Testis (tissue), 3 donors: ENCODE measurements around the gene PTPRG. TPM values are rescaled to one million over a fixed set of nuclear protein-coding genes. Genes with fewer than 3 reads are reported as not detected.
A peak's percentile ranks its signal among the peaks of the same experiment; 100 is the strongest.

Source experiments
- DNase-seq: peaks from one replicate; pipeline ENCODE4 v3.0.0-alpha.2; 2019
- H3K27ac ChIP-seq, 2 donors: fragments of 200-600 bp; sonication (generic); one replicate each; pipeline ENCODE4 v1.5.1; 2019
- H3K27me3 ChIP-seq: fragments of 200-600 bp; sonication (generic); one replicate; pipeline ENCODE4 v1.5.1; 2019
- H3K36me3 ChIP-seq: fragments of 200-600 bp; sonication (generic); one replicate; pipeline ENCODE4 v1.5.1; 2017; ENCODE audit warnings: low read depth; ENCODE audit errors: missing control alignments
- H3K4me1 ChIP-seq: fragments of 200-600 bp; sonication (generic); one replicate; pipeline ENCODE4 v1.5.1; 2019
- H3K4me3 ChIP-seq, 2 donors: fragments of 200-600 bp; sonication (generic); one replicate each; pipeline ENCODE4 v1.5.1; 2017 to 2019
- H3K9me3 ChIP-seq: fragments of 200-600 bp; sonication (generic); one replicate; pipeline ENCODE4 v1.5.1; 2017
- CTCF ChIP-seq, 3 experiments: fragments of 450-650 bp in 2 of 3; fragments of 200-600 bp in 1 of 3; sonication (generic) in 1 of 3; IDR thresholded peaks; one replicate each; pipeline ENCODE4 v1.5.1; 2016 to 2019; ENCODE audit warnings: antibody characterized with exemption in 3 of 3, mild to moderate bottlenecking in 2 of 3, moderate library complexity in 1 of 3
- POLR2A ChIP-seq: fragments of 450-650 bp; IDR thresholded peaks from one replicate; pipeline ENCODE4 v1.6.1; 2017; ENCODE audit warnings: antibody characterized with exemption, mild to moderate bottlenecking, moderate library complexity
- WGBS, 2 donors: methylation state at CpG; one replicate each; pipeline ENCODE4 v1.1.5; 2018; 5-methylcytosine and 5-hydroxymethylcytosine counted together
- intact Hi-C: fragments of 100-400 bp; cut with DNase I; formaldehyde crosslinking; loops from one replicate; pipeline ENCODE4 v1.15.1; 2023; ENCODE audit warnings: low total_unique reads
- polyA plus RNA-seq: library from polyadenylated mRNA; stranded (reverse); fragments of 350-450 nt; fragmentation: Illumina TruSeq; extraction: RNeasy Lipid Tissue Mini Kit (QIAGEN cat#74804); gene quantifications from one replicate; pipeline ENCODE4 v1.2.3, GENCODE V29; 2014; ENCODE audit warnings: low read depth, low replicate concordance; ENCODE audit not compliant: insufficient read depth
- total RNA-seq, 2 donors: library from RNA; depleted of rRNA; stranded (reverse); fragments of >200 nt; gene quantifications; one replicate each; pipeline ENCODE4 v1.2.3, GENCODE V29; 2016

PTPRG gene
- total and polyA plus RNA-seq, 3 donors from 2014 or later = 26.3 to 107 (median 75.4) TPM

GRCh38 chr3:62049033-62049432 lies 487.7 kb downstream of the PTPRG start:
- Histone ChIP-seq H3K9me3 (no peaks in the 10 kb centered on the region), H3K27ac (no peak overlapping the region), H3K4me3 (no peak overlapping the region), H3K4me1 (no peaks in the 10 kb centered on the region), H3K27me3 (no peaks in the 10 kb centered on the region), H3K36me3 (no peaks in the 10 kb centered on the region)
- 69 to 81% methylated on average over 6 of the region's 6 CpGs for WGBS, 2 donors
- no peak for TF ChIP-seq CTCF (IDR thresholded peaks at IDR 0.05)
- TF ChIP-seq POLR2A = no peak
- no peak for DNase-seq
- intact Hi-C loops = no loop called here

GRCh38 chr3:62051506-62051905 lies 490.1 kb downstream of the PTPRG start:
- Histone ChIP-seq H3K4me1 (no peaks in the 10 kb centered on the region), H3K27ac (no peak overlapping the region), H3K36me3 (no peaks in the 10 kb centered on the region), H3K27me3 (no peaks in the 10 kb centered on the region), H3K4me3 (no peak overlapping the region), H3K9me3 (no peaks in the 10 kb centered on the region)
- peak; percentile 27 for DNase-seq
- TF ChIP-seq POLR2A = no peak
- TF ChIP-seq CTCF (IDR thresholded peaks at IDR 0.05) = no peak
- intact Hi-C loops = no loop called here
- whole genome bisulfite sequencing, 2 donors = 87 to 92% methylated on average over 3 of the region's 3 CpGs

GRCh38 chr3:62052331-62052730 lies 491.0 kb downstream of the PTPRG start:
- H3K36me3 ChIP-seq = no peaks in the 10 kb centered on the region
- no peak overlapping the region for H3K4me3 ChIP-seq
- no peaks in the 10 kb centered on the region for H3K27me3 ChIP-seq
- intact Hi-C loops = no loop called here
- WGBS, 2 donors = 84 to 94% methylated on average over 2 of the region's 2 CpGs
- H3K27ac ChIP-seq = no peak overlapping the region
- no peaks in the 10 kb centered on the region for H3K4me1 ChIP-seq
- no peaks in the 10 kb centered on the region for H3K9me3 ChIP-seq
- no peak for DNase-seq
- no peak for TF ChIP-seq CTCF (IDR thresholded peaks at IDR 0.05)
- no peak for TF ChIP-seq POLR2A

- intact Hi-C loops = no loop called here
- Histone ChIP-seq H3K27ac (no peak overlapping the region), H3K9me3 (no peaks in the 10 kb centered on the region), H3K36me3 (no peaks in the 10 kb centered on the region), H3K27me3 (no peaks in the 10 kb centered on the region), H3K4me1 (no peaks in the 10 kb centered on the region), H3K4me3 (no peak overlapping the region)
- no peak for DNase-seq
- WGBS, 2 donors = 88 to 91% methylated on average over 5 of the region's 5 CpGs
- TF ChIP-seq POLR2A = no peak
- no peak for TF ChIP-seq CTCF (IDR thresholded peaks at IDR 0.05)
These were observed 495.3 kb downstream of the PTPRG start for GRCh38 chr3:62056658-62057057.

GRCh38 chr3:62057339-62058047 lies 496.1 kb downstream of the PTPRG start:
- Histone ChIP-seq H3K4me1 (no peaks in the 10 kb centered on the region), H3K4me3 (no peak overlapping the region), H3K9me3 (no peaks in the 10 kb centered on the region), H3K36me3 (no peaks in the 10 kb centered on the region), H3K27ac (no peak overlapping the region), H3K27me3 (no peaks in the 10 kb centered on the region)
- TF ChIP-seq CTCF (IDR thresholded peaks at IDR 0.05) = no peak
- TF ChIP-seq POLR2A = no peak
- intact Hi-C loops = no loop called here
- no peak for DNase-seq
- WGBS, 2 donors = 91 to 93% methylated on average over 4 of the region's 4 CpGs
